ENCODE measurements around the gene GTSE1.

GTSE1 gene

DNA sequence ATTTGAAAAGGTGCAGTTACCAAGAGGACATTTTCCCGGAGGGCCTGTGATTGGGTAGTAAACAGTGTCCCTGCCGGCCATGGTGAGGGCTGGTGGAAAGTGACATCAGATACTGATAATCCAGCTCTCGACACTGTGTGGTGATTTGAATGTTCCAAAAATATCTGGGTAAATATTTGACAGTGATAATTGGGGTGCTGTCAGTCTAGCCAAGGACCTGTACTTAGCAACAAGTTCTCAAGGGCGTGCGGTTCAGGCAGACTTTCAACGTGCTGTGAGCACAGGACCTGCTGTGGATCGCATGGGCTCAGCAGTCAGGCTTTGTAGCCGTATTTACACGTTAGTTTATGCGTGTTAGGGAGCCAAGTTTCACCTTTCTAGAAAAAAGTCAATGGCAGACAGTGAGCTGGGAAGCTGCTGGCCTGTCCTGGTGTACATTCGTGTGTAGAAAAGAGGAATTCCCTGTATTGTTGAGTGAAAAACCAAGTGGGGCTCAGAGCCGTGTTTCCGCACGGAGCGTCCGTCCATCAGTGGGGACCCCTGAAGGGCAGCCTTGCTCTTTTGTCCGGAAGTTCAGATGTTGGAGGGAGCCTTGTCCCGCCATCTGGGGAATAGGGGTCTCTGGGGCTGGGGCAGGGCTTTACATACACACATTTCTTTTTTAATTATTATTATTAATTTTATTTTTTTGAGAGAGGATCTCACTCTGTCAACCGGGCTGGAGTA lies 50.2 kb downstream of the GTSE1 start:
- DNase-seq (ENCODE audit: low read depth, low spot score): no peak
- no peak overlapping the region for H3K4me3 ChIP-seq (ENCODE audit: low read length)

DNA sequence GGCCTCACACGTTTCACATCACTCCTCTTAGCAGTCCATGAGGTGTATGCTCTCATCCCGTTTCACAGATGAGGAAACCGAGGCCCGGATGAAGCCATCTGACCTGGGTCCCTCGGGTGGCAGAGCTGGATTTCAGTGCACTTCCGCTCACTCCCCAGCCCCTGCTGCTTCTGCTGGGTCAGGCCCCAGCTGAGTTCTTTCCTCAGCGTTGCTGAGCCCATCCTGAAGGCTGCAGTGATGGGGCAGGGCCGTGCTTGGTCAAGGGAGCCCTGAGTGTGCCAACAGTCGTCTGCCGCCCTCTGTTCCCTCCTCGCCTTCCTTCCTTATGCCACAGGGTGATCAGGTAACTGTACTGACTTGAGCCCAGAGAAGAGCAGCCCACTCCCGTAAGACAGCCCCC lies 51.0 kb downstream of the GTSE1 start:
- no peak for DNase-seq (ENCODE audit: low read depth, low spot score)
- H3K4me3 ChIP-seq (ENCODE audit: low read length): no peak overlapping the region

DNA sequence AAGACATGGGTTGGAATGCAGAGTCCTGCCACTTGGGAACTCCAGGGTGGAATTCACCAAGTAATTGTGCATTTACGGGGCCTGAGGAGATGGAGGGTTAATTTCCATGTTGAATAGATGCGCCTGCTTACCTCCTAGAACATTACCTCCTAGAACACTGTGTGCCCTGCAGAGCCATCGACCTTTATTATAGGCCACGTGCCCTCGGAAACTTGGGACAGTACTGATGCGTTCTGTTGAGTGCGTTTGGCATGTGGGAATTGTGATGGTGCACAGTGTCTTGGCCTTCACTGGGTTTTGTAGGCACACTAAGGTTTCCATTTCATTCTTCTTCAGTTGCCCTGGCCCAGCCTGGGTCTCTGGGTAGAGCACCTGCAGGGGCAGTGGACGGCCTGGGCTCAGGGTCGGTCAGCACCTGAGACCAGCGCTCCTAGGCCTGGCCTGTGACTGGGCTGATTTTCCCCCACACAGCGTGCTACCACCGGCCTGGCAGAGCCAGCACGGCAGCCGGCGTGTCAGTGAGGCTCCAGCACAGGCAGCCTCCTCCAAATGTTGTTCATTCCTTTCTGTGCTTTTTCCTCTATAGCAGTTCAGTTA lies 51.5 kb downstream of the GTSE1 start:
- no peak overlapping the region for H3K4me3 ChIP-seq (ENCODE audit: low read length)
- DNase-seq (ENCODE audit: low read depth, low spot score): no peak

DNA sequence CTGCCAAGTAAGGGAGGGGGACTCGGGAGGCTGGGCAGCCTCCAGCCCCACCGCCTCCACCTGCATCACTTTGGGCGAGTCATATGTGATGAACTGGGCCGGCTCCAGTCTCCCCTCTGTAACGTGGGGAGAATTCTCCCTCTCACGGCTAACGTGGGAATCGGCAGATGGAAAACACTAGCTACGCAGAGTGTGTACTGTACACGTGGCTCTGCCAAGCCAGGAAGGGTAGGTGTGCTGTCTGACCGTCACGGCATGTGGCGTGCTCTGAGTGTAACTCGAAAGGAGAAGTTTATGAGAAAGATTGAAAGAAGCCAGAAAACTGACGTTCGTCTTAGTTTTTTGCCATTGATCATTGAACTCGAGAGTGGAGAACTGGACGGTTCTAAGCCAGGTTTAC lies 52.6 kb downstream of the GTSE1 start:
- H3K4me3 ChIP-seq (ENCODE audit: low read length): no peak overlapping the region
- no peak for DNase-seq (ENCODE audit: low read depth, low spot score)

DNA sequence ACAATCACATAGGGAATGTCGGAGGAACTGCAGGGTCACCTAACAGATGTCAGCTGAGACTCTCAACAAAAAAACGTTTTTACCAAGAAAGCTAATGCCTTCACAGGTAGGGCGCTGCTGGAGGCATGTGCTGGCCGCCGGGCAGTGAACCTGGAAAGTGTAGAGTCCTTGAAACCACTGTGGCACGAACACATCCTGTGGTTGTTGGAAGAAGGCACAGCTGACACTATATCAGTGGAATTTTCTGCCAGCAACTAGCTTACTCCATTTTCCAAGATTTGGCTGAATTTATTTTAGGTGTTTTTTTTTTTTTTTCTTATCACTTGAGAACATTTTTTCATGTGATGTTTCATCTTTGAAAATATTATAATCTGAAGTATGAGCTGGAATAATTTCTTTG lies 53.0 kb downstream of the GTSE1 start:
- H3K4me3 ChIP-seq (ENCODE audit: low read length): no peak overlapping the region
- no peak for DNase-seq (ENCODE audit: low read depth, low spot score)

DNA sequence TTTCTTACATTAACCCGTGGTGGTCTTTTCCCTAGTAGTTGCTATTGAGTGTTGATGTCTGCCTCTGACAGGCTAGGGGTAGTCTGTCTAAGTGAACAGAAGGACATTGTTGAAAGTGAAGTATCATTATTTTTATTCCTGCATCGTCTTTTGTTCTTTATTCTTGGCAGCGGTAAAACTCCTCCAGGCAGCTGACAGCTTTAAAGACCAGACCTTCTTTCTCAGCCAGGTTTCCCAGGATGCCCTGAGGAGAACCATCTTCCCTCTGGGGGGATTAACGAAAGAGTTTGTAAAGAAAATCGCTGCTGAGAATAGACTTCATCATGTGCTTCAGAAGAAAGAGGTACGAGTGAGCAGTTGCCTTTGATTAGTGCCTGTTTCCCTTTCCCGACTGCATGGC lies 53.5 kb downstream of the GTSE1 start:
- no peak for DNase-seq (ENCODE audit: low read depth, low spot score)
- no peak overlapping the region for H3K4me3 ChIP-seq (ENCODE audit: low read length)

DNA sequence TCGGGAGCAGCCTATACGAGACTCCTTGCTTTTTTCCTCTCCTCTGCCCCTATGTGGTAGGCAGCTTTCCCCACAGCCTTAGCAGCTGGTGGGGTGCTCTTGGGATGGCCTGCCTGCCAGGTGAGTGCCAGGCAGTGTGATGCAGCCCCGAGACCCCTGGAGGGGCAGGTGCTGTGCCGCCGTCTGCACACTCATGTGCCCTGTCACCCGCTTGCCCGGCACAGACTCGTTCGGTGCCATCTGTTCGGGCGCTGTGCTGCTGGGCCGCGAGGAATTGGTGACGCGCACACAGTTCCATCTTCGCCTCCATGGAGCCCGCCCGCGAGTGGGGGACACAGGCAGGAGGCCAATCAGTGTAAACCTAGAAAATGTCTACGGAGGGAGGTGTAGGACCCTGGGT lies 54.0 kb downstream of the GTSE1 start:
- no peak for DNase-seq (ENCODE audit: low read depth, low spot score)
- no peak overlapping the region for H3K4me3 ChIP-seq (ENCODE audit: low read length)

DNA sequence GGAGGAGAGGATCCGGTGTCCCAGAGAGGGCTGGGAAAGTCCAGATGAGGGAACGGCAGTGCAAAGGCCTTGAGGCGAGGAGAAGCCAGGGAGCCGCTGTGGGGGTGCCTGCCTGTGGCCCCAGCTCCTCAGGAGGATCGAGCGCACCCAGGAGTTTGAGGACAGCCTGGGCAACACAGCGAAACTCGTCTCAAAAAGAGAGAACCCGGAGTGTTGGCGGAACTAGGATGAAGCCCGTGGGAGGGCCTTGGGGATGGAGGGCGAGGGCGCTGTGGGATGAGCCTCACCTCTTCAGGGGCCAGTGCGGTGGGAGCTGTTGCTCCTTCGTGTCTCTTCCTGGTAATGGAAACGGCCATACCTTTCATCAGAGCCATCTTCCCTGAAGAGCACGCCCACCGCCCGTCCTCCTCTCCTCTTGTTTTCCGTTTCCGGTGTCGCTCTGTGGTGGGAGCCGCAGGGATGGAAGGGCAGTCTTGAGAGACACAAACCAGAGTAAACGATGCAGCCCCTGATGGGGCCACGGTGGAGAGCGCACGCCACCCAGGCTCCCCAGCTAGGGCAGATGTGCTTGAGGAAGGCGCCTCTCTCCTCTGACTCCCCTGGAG lies 54.6 kb downstream of the GTSE1 start:
- no peak for DNase-seq (ENCODE audit: low read depth, low spot score)
- no peak overlapping the region for H3K4me3 ChIP-seq (ENCODE audit: low read length)

DNA sequence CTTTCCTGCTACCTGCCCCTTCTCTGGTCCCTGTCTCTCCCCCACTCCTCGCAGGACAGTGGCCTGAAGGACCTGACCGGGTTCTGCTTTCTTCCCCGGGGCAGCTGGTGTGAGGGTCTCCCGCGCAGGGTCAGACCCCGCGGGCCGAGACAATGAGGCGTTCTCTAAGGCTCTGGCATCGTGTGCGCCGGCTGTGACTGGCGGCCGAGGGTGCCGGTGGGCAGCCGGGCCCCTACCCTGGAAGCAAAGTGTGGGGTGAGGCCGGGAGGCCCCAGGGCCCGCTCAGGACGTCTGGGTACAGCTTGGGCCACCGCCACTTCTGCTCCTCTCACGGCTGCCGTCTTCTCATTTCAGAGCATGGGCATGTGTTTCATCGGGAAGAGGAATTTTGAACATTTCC lies 55.1 kb downstream of the GTSE1 start:
- no peak for DNase-seq (ENCODE audit: low read depth, low spot score)
- no peak overlapping the region for H3K4me3 ChIP-seq (ENCODE audit: low read length)

DNA sequence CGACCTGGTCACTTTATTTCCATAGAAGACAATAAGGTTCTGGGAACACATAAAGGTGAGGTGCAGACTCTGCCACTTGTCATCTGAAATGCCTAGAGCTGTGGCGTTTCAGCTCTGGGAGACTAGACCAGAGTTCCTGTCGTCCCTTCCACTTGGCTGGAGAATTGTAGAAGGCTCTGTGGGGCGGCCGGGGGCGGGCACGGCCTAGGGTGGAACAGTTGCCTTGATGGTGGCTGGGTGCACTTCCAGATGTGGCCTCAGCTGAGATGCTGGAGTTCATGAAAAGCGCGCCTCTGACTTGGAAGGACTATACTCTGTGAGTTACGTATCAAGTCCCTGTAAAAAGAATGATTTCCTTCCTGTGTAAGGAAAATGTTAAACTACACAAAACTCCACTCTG lies 55.6 kb downstream of the GTSE1 start:
- DNase-seq (ENCODE audit: low read depth, low spot score): no peak
- no peak overlapping the region for H3K4me3 ChIP-seq (ENCODE audit: low read length)

DNA sequence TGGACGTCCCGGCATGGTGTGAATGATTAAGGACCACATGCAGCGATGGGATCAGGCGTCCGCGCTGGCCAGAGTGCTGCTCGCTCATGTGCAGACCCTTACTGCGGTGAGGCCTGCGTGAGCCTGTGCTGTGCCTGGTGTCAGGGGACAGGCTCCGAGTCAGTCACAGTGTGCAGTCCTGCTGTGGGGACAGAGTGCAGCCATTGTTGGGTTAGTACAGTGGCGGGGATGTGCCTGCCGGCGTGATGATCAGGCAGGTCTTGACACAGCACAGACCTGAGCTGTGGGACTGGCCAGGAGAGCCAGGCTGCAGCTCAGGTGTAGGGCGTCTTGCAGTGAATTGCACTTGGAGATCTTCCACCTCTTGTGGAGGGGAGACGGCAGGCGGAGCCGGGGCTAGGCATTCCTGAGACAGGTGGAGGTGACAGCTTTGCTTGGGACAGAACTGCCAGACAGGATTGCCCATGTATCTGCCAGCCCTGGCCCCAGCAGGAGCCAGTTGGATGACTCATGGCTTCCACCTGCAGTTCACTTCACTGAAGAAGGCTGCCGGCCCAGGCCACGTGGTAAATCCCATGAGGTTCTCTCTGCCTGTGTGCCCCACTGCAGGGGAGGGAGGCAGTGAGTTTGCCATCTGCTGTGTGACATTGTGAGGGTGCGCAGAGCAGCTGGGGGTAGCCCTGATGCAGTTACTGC lies 56.2 kb downstream of the GTSE1 start:
- no peak overlapping the region for H3K4me3 ChIP-seq (ENCODE audit: low read length)
- DNase-seq (ENCODE audit: low read depth, low spot score): no peak

DNA sequence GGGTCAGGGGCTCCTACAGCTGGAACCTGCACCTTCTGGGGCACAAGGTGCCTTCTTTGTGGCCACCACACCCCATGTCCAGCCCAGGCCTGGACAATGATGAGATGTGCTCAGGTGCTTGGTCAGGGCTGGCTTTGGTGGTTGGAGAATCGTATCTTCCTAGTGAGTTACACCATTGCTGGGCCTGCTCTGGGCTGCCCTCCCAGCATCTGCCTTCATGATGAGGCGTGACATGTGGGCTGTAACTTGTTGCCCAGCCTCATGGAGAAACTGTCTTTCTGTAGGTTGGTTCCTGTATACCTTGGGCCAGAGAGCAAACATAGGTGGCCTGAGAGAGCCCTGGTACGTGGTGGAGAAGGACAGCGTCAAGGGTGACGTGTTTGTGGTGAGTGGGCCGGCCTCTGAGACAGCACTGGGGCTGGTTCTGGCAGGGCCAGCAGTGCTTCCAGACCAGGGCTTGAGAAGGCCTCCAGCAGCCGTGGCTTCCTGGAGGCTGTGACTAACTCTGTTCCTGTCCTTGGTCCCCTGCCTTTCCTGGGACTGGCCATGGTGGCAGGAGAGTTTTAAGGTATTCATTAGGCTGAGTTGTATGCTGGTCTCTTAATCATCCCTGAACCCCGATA lies 56.9 kb downstream of the GTSE1 start:
- no peak overlapping the region for H3K4me3 ChIP-seq (ENCODE audit: low read length)
- DNase-seq (ENCODE audit: low read depth, low spot score): no peak

DNA sequence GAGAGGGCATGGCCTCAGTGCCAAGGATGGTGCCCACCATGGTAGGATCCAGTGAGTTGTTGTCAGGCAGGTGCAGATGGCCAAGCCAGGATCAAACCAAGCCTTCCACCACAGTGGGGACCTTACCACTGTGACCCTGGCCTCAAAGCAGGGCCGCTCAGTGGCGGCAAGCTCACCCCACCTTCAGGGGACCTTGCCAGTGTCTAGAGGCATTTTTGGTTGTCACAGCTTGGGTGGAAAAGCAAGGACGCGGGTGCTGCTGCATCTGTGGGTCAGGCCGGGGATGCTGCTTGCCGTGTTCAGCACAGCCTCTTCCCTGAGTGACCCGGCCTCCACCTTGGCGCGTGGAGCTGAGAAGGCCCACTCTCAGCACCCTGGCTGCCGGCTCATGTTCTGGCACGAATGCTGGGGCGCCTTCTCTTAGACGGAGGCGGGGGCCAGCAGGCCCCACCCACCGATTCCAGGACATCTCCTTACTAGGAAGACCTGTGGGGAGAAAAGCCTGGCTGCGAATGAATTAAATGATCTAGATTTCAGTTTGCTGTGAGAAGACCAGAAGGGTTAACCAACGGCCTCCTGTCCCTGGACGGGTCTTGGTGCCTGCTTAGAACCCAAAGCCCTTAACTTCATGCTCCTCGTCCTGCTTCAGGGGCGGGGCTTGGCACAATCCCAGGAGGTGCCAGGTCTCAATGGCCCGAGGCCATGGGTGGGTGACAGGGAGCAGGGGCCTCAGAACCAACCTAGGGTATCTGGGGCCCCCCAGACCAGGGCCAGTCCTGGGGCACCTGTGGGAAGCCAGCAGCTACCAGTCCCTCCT lies 57.7 kb downstream of the GTSE1 start:
- no peak for DNase-seq (ENCODE audit: low read depth, low spot score)
- H3K4me3 ChIP-seq (ENCODE audit: low read length): no peak overlapping the region

DNA sequence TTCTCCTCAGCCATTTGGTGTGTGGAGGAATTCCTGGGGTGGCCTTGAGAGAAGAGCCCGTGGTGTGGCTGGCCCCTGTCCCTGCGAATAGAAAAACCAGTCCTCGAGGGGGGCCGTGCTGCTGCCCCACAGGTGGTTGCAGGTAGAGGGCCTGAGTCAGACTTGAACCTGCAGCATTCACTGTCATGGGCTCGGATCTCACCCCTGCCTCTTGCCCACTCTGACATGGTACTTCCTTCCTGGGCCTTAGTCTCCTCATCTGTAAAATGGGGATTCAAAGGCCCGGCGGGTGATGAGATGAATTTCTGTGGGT lies 58.3 kb downstream of the GTSE1 start:
- no peak for DNase-seq (ENCODE audit: low read depth, low spot score)
- no peak overlapping the region for H3K4me3 ChIP-seq (ENCODE audit: low read length)

DNA sequence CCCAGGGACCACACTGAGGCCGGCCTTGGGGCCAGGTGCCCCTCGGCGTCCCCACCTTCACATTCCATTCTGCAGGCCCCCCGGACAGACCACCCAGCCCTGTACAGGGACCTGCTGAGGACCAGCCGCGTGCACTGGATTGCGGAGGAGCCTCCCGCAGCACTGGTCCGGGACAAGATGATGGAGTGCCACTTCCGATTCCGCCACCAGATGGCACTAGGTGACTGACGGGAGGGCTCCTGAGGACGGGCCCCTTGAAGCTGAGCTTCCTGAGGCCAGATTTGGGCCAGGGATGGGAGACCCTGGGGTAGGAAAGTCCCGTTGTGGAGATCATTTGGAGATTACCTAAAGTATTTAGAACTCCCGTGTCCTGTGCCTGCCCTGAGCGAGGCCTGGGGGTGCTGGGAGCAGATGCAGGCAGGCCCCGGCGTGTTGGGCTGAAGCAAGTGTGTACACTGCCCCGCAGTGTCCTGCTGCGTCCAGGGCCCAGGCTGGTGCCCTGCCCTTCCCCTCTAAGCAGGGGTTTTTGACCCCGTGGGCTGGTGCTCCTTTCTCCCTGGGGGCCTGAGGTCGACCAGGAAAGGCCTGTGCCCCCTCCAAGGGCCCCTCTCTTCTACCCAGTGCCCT lies 58.8 kb downstream of the GTSE1 start:
- DNase-seq (ENCODE audit: low read depth, low spot score): peak; percentile 35
- no peak overlapping the region for H3K4me3 ChIP-seq (ENCODE audit: low read length)

DNA sequence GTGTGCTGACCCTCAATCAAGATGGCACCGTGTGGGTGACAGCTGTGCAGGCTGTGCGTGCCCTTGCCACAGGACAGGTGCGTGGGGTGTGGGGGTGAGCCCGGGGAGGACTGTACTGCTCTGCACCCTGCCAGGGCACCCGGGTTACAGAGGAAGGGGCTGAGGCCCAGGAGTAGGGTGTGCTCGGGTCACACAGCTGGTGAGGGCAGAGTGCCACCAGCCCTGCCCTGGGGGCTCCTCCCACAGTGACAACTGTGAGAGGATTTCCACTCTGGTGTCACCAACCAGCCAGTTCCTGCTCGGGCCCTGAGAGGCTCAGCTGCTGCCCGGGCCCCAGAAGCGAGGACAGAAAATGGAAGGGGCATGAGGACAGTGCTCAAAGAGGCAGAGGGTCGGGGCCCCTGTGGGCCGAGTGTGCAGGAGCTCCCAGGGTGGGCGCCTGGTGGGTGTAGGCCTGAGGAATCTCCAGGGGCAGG lies 59.4 kb downstream of the GTSE1 start:
- DNase-seq (ENCODE audit: low read depth, low spot score): no peak
- no peak overlapping the region for H3K4me3 ChIP-seq (ENCODE audit: low read length)

DNA sequence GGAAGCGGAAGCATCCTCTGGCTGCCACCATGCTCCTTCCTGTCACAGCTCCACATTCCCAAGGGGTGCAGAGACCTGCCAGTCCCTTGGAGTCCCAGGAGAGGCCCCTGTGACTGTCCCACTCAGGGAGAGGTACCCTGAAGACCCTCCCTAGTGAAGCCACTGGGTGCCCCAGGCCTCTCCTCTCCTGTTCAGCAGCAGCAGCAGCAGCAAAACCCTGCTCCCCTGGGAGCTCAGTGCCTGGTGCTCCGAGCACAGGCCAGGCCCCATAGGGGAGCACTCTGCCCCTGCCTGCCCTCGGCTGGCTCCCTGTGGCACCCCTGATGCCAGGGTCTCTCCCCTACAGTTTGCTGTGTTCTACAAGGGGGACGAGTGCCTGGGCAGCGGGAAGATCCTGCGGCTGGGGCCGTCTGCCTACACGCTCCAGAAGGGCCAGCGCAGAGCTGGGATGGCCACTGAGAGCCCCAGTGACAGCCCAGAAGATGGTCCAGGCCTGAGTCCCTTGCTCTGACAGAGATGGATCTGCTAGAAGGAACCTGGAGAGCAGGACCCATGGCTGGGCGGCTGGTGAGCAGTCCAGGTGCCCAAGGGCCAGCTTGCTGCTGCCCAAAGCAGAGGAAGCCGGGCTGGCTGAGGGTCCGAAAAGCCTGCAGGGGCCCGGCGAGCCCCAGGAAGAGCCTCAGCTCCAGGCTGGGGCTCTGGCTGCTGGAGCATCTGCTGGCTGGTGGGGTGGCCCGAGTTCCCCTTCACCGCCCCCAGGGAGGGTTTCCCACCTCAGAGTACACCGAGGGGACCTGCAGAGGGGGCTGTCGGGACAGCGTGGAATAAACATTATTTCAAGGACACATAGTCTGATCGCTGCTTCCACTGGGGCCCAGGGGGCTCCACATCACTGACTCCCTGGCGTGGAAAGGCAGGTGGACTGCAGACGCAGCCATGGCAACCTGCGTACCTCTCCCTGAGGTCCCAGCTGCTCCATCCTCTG lies 60.1 kb downstream of the GTSE1 start:
- H3K4me3 ChIP-seq (ENCODE audit: low read length): no peak overlapping the region
- DNase-seq (ENCODE audit: low read depth, low spot score): no peak

All from Jurkat, Clone E6-1 (cell line).